ENCODE measurements around the gene PODNL1.

- TF ChIP-seq EZH2 (IDR thresholded peaks at IDR 0.05; ENCODE audit: insufficient read depth, poor library complexity, severe bottlenecking) (no peak), EZH2phosphoT487 (IDR thresholded peaks at IDR 0.05; ENCODE audit: insufficient read depth, low read depth) (no peak)
These were observed 49.1 kb upstream of the PODNL1 start for GRCh38 chr19:13987101-13987890.

Data from GM23248 (cell line).